Stimulated activated CD8-positive, alpha-beta memory T cell treated with anti-CD3 and anti-CD28 coated beads, Interleukin-15, amount 100 ng/mL, for 1 hour (primary cell): Measurements from ENCODE around the gene ODAD3.
"Not testable (repeated sequence)": the region's sequence is repeated elsewhere in the genome, so short reads cannot be mapped to it uniquely, and the experiment has no call there.

Experiments used
- DNase-seq: peaks from one replicate; pipeline ENCODE4 v3.0.0-alpha.2; 2020; ENCODE audit warnings: low read depth

ODAD3 gene

DNA sequence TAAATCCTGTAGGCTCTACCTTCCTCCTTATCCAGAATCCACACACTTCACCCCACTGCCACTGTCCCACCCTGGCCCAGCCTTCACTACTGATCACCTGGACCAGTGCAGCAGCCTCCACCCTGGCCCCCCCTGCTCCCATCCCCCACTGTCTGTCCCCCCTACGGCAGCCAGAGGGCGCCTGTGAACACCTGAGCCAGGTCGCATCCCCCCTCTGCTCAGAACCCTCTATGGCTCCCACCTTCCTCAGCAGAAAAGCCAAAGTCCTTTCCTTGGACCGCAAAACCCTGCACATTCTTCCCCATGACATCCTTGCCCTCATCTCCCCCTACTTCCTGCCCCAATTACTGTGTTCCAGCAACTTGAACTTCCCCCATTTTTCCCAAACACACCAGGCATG lies 25.3 kb upstream of the ODAD3 start:
- no peak for DNase-seq

DNA sequence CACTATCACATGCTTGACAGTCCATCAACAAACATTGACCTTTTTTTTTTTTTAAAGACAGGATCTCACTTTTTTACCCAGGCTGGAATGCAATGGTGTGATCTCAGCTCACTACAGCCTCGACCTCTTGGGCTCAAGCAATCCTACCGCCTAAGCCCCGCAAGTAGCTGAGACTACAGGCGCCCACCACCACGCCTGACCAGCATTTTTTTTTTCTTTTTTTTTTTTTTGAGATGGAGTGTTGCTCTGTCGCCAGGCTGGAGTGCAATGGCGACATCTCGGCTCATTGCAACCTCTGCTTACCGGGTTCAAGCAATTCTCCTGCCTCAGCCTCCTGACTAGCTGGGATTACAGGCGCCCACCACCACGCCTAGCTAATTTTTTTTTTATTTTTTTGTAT lies 24.0 kb upstream of the ODAD3 start:
- DNase-seq: not testable (repeated sequence)

DNA sequence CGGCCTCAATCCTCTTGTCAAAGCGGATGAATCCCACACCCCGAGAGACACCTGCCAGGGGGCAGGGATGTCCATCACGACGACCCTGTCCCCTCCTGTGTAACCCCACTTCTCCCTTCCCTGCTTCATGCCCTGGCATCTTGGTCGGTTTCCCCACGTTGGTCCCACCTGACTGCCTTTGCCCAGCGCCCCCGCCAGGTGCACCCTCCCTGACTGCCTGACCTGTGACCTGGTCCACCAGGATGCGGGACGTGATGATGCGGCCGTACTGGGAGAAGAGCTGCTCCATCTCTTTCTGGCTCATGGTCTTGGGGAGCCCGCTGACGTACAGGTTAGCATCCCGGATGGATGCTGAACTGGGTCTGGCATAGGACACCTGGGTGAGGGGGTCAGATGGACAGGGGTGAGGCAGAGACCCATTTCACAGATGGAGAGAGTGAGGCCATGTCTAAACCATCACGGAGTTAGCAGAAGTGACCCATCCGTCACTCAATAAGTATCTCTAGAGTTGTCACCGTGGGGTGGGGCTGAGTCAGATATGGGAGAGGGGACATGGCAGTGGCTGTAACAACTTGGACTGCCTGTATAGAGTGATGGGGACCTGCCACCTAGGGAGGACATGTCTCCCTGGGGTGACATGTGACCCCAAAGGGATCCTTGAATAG lies 23.4 kb upstream of the ODAD3 start:
- no peak for DNase-seq

DNA sequence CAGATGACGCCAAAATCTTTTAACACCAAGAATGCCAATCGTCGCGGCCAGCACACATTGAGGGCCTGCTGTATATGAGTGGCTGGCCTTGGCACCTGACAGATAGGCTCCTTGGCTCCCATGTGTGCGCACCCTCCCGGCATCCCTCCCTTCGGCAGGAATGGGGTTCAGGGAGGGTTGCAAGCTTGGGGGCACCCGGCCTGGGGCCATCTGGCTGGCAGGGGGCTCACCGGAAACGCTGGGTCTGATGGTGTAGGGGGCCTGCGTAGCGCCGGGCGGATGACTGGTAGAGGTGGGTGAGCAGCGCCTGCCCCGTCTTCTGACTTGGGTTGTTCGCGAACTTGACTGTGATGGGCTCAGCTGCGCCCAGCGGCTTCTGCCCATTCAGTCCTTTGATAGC lies 22.9 kb upstream of the ODAD3 start:
- no peak for DNase-seq

DNA sequence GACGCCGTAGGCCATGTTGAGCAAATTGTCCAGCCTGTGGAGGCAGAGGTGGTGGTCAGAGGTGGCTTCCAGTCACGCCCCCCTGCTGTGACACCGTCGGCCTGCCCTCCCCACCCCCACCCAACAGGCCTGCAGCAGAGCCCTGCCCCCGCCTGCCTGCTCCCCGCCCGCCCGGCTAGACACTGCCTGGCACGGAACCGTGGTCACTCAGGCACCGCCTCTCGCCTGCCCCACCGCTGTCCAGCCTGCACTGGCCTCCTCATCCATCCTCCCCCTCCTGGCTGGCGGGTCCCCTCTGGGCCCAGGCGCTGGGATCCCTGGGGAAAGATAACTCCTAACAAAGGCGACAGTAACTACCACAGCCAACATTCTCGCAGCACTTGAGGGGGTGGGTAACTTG lies 22.2 kb upstream of the ODAD3 start:
- no peak for DNase-seq

DNA sequence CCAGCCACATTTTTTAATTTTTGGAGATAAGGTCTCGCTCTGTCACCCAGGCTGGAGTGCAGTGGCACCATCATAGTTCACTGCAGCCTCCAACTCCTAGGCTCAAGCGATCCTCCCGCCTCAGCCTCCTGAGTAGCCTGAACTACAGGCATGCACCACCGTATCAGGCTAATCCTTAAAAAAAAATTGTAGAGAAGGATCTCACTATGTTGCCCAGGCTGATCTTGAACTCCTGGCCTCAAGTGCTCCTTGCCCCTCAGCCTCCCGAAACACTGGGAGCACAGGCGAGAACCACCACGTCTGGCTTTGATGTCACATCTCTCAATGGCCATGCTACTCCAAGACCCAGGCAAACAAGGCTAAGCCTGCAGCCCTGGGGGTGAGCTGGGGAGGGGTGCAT lies 21.7 kb upstream of the ODAD3 start:
- DNase-seq: no peak

DNA sequence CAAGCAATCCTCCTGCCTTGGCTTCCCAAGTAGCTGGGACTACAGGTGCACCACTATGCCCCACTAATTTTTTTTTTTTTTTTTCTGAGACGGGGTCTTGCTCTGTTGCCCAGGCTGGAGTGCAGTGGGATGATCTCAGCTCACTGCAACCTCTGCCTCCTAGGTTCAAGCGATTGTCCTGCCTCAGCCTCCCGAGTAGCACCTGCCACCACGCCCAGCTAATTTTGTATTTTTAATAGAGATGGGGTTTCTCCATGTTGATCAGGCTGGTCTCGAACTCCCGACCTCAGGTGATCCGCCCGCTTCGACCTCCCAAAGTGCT lies 20.3 kb upstream of the ODAD3 start:
- DNase-seq: not testable (repeated sequence)

DNA sequence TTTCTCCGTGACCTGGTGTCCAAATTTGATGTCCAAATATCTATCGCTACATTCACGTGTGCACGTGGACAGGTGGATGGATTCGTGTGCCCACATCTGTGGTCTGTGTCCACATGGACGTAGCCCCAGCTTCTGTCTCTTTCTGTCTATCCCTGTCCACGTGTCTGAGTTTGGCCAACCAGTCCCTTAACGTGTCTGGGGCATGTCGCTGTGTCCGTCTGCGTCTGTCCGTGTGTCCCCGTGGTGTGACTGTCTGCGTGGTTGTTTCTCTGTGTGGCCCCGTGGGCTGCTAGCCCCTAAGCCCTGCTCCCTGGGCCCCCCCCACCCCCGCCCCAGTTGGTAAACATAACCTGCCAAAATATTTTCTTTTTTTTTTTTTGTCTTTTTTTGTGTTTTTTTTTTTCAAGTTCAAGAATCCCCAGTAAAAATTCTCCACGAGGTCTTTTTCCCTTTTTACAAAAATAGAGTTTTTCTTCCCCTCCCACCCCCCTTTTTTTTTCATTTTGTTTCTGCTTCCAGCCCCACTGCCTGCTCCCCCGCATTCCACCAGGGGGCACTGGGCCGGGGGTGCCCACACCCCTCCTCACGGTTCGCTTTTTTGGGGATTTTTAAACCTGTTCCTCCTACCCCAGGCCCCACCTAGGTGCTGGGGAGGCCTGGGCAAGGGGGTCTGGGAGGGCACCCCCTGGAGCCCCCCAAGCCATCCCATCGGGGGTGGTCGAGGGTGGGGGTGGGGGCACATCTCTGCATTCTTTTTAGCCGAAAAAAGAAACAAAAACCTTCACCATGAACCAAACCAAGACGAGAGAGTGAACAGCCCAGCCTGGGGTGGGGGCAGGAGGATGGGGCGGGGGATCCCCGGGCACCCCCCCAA lies 18.8 kb upstream of the ODAD3 start:
- DNase-seq: no peak

DNA sequence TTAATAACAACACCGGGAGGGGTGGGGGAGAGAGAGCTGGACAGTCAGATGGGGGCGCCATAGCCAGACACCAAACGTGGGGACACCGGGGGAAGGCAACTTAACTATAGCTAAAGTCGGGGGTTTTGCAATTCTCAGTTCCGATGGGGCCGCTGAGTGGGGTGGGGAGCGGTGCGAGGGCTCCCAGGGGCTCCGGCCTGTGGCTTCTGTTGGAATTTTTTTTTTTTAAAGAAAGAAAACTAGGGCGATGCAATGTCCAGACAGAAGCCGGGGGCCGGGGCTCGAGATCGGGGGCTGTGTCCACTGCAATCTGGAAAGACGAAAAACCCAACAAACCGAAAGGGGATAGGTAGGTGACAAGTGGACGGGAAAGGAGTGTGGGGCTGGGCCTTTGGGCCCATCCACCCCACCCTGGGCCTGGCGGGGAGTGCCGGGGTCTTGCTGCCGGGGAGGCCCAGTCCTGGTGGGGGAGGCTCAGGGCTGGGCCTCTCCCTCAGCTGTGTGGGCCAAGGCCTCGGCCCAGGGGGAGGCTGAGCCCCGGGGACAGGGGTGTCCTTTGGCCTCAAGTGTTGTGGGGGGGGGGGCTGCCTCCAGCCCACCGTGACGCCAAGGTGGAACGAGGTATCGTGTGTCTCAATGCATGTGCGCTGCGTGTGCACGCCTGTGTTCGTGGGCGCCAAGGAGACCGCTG lies 17.8 kb upstream of the ODAD3 start:
- no peak for DNase-seq

DNA sequence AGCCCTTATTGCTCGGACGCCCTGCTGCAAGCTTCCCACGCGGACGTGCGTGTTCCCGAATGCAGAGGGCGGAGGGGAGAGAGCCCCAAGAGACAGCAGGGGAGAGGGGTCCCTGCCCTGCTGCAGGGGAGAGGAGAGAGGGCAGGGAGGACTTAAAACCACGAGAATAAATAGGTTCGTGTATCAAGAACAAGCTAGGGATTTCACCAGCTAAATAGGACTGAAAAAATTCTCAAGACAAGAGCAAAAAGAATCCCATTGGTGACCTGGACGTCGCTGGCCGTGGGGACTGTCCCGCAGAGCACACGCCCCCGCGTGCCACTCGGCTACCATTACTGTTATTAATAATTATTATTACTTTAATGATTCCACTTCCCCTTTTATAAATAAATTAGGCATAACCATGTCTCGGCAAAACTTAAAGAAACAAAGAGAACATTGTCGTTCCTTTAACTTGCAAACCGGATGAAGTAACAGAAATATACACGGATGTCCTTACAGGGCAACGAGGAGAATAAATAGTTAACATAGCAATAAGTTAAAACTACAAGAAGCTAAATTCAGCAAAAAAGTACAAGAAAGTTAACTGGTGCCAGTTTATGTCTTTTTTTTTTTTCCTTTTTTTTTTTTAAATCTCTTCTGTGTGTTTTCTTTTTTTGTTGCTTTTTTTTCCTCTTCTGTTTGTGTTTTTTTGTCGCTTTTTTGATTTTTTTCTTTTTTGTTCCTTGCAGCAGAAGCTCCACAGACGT lies 17.1 kb upstream of the ODAD3 start:
- DNase-seq: no peak

DNA sequence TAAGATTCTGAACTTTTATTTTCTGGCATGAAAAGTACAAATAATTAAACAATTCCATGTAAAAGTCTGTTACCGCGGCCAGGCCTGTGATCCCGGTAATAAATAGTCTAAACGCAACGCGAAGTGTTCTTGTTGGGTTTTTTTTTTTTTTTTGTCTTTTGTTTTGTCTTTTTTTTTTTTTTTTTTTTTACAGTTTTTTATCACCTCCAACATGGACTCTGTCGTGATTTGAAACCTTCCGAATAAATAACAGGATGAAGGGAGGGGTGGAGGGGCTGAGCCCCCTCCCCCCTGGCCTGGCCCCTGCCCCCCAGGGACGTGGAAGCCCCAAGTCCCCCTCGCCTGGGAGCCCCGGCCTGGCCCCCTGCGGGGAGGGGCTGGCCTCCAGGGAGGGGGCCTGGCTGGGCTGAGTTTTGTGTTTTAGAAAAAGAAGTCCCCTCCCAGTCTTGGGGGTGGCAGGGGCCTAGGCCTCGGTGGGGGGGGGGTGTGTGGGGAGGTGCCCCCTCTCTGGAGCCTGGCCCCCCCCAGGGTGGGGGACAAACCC lies 16.5 kb upstream of the ODAD3 start:
- no peak for DNase-seq

DNA sequence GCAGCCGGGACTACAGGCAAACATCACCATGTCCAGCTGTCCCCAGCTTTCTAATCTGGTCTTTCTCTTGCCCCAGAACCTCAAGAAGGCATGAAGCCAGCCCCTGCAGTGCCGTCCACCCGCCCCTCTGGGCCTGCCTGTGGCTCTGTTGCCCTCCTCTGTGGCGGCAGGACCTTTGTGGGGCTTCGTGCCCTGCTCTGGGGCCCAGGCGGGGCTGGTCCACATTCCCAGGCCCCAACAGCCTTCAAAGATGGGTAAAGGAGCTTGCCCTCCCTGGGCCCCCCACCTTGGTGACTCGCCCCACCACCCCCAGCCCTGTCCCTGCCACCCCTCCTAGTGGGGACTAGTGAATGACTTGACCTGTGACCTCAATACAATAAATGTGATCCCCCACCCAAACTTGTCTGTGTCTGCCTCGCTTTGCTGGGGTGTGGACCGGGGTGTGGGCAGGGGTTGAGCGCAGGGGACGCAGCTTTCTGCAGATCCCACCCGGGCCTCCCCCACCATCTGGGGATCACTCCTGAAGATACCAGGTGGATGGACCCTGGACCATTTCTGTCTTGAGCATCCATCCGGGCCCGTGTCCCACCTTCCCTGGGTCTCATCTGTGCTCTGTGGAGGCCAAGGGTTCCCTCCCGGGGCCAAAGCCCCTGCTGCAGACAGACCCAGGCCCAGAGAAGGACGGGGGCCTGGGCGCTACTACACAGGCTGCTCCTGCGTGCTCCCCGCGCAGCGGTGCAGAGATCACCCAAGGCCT lies 15.8 kb upstream of the ODAD3 start:
- DNase-seq: no peak

DNA sequence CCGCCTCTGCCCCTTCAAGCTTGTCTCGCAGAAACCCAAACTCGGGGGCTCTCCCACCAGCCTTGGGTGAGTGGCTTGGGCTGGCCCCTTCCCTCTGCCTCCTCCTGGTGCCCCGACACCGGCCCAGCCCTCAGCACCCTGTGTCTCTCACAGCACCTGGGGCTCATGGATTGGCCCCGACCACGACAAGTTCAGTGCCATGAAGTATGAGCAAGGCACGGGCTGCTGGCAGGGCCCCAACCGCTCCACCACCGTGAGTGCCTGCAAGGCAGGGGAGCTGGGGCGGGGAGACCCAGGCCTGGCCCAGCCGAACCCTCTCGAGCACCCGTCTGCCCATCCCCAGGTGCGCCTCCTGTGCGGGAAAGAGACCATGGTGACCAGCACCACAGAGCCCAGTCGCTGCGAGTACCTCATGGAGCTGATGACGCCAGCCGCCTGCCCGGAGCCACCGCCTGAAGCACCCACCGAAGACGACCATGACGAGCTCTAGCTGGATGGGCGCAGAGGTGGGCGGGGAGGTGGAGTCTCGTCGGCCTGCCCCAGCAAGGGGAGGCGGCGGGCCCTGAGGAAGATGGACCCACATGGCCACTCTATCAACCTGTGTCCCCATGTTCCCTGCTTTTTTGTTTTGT lies 14.1 kb upstream of the ODAD3 start:
- no peak for DNase-seq

DNA sequence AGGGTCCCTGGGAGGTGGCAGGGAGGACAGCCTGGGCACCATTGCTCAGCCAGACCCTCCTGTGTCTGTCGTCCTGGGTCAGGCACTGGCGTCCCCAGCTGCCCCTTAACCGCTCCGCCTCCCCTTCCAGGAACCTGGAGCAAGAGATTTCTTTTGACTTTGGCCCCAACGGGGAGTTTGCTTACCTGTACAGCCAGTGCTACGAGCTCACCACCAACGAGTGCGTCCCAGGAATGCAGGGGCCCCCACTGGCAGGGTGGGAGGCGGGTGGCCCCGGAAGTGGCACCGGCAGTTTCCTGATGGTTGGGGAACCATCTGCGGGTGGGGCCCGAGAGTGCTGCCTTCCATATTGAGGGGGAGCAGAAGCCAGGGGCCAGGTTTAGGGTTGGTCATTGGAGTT lies 13.5 kb upstream of the ODAD3 start:
- no peak for DNase-seq

DNA sequence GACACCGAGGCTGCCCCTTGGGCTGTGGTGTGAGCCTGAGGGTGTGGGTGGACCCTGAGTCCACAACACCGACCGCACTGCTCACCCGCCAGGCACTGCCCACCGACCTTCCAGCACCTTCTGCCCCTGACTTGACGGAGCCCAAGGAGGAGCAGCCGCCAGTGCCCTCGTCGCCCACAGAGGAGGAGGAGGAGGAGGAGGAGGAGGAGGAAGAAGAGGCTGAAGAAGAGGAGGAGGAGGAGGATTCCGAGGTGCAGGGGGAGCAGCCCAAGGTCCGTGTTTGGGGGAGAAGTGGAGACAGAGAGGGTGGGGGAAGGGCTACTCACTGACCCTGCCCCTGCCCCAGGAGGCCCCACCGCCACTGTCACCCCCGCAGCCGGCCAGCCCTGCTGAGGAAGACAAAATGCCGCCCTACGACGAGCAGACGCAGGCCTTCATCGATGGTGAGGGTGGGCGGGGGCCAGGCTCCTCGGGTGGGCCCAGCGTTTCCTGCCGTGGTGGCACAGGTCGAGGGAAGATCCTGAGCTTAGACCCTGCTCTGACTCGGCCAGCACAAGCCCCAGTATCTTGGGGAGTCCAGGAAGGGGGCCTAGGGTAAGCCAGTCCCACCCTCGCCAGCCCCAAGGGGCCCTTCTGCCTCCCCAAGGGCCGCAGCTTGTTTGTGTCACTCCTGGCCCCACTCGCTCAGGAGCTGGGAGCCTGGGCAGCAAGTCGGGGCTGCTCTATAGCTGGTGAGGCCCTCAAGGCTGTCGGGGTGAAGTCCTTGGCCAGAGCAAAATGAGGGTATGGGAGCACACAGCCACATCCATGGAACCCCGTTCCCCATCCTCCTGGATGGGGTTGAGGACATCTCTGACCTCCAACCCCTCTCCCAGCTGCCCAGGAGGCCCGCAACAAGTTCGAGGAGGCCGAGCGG lies 12.7 kb upstream of the ODAD3 start:
- no peak for DNase-seq

DNA sequence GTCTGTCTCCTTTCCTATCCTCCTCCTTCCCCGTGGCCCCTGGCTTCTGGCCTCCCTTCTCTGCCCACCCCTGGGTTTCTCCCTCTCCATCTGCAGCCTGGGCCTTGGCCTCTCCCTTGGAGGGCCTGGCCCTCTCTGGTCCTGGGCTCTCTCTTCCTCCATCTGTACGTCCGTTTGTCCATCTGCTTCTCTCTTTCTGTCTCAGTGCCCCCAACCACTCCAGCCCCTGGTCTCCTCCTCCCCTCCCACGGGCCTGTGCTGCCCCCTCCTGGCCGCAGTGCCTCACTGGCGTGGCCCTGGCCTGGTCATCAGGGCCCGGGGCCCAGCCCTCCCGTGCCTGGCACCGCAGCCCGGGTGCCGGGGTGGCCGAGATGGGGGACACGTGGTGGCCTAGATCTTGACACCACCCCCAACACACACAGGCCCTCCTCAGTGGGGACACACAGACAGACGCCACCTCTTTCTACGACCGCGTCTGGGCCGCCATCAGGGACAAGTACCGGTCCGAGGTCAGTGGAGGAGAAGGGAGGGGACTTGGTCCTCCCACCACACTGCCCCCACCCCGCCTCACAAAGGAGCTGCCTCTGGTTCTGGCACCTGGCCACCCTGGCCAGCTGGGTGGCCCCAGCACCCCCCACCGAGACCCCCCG lies 11.9 kb upstream of the ODAD3 start:
- peak; percentile 33 for DNase-seq

DNA sequence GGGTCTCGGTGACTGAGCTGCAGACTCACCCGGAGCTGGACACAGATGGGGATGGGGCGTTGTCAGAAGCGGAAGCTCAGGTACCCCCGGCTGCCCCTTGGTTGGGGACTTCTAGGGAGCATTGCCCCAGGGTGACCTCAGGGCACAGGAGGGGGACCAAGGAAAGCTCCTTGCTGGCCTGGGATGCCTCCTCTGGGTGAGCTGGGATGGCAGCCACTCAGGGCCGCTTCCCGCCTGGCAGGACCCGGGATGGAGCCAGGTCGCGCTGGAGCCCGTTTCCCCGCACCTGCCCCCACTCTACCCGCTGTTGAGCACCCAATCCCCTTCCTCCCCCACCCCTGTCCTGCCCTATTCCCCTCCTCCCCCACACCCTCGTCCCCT lies 11.3 kb upstream of the ODAD3 start:
- DNase-seq: no peak

DNA sequence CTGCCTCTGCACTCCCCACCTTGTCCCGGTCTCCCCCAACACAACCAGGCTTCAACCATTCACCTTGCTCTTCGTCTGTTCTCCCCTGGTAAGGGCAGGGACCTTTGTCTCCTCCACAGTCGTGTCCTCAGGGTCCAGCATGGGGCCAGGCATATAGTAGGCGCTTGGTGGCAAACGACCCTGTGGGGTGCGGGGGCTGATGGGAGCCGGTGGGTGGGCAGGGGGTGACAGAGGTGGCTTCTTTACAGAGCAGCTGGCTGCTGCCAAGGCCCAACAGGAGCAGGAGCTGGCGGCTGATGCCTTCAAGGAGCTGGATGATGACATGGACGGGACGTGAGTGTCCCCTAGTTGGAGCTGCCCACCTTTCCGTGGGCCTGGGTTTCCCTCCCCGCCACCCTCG lies 10.2 kb upstream of the ODAD3 start:
- no peak for DNase-seq

DNA sequence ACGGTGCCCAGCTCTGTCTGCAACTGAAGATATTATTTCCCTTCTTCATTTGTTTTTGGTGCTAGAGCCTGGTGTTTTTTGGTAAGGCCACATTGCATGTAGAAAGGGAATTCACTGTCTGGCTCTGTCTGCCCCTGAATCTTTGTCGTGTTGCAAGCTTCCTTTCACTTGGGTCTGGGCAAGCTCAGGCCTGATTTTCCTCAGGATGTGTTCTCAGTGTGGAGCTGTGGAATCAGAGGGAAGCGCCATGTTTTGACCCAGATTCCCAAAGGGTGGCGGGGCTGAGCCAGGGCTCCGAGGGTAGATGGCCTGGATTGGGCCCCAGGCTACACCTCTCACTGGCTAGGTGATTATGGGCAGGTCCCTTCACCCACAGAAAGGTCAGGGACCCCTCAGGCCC lies 9.1 kb upstream of the ODAD3 start:
- no peak for DNase-seq
